HG02870 (cell line): ENCODE measurements around the gene LCN2.
"Not testable (repeated sequence)": the region's sequence is repeated elsewhere in the genome, so short reads cannot be mapped to it uniquely, and the experiment has no call there.

Experiments
- ATAC-seq: cut with Tn5 transposase; IDR thresholded peaks from one replicate; pipeline ENCODE4 v1.9.1; 2021; ENCODE audit warnings: mild to moderate bottlenecking, moderate library complexity; ENCODE audit not compliant: unreplicated experiment

LCN2 gene

GRCh38 chr9:128127568-128127989, 21.7 kb upstream of the LCN2 start, which contains the start of gene PTGES2:
Gene PTGES2 (minus strand): TSS chr9:128127729. CDS start chr9:128127717, 12 bp downstream.
- ATAC-seq: peak; percentile 47

DNA sequence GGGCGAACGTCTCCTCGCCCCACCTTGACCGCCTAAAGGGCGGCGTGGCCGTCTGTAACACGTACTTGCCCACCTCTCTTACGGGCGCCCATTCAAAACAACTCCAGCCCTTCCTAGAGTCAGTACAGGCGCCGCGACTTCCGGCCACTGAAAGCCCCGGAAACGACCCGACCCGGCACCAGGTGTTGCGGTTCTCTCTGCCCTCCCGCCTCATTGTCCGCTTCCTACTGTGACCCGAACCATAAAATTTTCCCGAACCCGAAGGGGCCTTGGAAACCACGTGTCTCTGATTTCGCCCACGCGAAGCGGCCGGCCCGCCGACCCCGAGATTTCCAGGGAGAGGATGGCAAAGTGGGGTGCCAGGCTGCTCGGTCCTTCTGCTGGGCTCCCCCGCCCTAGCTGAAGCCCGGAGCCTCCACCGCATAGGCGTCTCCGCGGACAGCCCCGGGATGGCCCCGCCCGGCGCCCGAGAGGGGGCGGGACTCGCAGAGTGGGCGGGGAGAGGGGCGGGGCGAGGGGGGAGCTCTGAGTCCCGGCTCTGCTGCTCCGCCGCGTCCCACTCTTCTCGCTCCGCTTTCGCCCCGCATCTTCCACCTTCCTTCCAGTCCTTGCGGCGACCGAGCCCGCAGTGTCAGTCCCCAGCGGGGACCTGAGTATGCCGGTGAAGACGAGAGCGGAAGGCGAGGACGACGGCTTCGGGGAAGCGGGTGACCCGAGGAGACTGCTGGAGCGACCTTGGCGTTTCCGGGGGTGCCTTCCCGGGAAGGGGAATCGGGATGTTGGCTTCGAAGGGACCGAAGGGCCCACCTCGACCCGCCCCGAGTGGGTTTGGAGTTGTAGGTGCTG, 21.0 kb upstream of the LCN2 start:
- peak; percentile 53 for ATAC-seq

DNA sequence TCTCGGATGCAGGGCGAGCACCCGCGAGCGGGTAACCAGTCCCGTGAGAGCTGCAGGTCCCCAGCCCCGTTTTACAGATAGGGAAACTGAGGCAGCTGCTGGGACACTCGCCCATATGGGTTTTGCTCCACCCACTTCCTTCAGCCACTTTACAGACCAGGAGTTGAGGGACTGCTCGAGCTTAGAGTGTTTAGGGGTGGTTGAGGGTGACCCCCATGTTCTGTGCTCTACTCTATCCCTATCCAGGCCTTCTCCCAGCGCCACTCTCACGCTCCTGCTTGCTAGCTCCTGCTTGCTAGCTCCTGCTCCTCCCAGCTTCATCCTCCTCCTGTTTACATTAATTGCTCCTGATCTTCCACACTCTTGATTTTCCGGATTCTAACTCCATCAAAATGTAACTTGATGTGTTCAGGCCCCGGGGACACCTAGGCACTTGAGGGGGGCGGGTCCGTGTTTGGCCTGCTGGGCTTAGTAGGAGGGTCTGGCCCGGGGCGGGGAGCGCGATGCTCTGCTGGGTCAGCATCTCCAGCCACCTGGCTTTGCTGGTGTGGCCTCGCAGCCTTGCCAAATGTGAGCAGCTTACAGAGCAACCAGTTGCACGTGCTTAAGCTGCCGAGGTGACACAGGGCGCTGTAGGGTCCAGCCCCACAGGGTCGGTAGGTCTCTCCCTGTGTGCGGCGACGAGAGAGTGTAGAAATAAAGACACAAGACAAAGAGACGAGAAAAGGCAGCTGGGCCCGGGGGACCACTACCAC, 20.2 kb upstream of the LCN2 start:
- ATAC-seq: no peak

- ATAC-seq: not testable (repeated sequence)
These were observed 19.2 kb upstream of the LCN2 start for GRCh38 chr9:128129976-128130590.

- ATAC-seq: not testable (repeated sequence)
These were observed 18.6 kb upstream of the LCN2 start for GRCh38 chr9:128130651-128131050.

DNA sequence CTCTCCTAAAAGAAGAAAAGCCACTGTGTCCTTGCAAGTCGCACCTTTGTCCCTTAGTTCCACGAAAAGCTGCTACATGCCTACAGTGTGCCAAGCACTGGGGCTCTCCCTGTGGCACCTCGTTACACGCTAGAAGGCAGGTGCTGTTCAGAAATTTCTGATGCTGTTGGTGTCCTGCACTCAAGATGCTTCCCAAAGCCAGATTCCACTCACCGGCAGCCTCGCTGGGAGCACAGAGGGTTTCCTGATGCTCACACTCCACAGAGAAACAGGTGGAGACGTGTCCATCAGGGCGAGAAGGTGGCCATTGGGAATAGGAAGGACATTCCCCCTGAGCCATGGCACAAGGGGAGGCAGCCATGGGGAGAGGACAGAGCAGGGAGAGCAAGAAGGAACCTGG, 17.9 kb upstream of the LCN2 start:
- ATAC-seq: not testable (repeated sequence)

DNA sequence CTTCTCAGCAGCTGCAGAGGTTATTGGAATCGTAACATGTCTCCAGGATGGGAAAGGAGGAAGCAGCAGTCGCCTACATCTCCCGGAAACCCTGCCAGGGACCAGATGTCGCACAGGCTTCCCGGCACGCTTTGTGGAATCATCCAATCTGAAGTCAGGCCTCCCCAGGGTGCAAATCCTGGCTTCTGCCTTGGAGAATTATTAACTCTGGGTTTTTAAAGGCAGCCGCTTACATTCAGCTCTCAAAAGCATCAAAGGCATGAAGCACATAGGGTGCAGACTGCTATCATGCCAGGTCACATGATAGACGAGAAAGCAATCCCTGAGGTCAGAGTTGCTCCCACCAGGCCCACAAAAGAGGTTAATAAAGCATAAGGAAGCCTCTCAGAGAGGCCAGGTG, 17.1 kb upstream of the LCN2 start:
- not testable (repeated sequence) for ATAC-seq

- ATAC-seq: not testable (repeated sequence)
These were observed 13.7 kb upstream of the LCN2 start for GRCh38 chr9:128135561-128135960.

GRCh38 chr9:128136816-128137793, 12.1 kb upstream of the LCN2 start:
- ATAC-seq: no peak

GRCh38 chr9:128138001-128138400, 11.3 kb upstream of the LCN2 start:
- no peak for ATAC-seq

GRCh38 chr9:128139621-128140020, 9.6 kb upstream of the LCN2 start:
- ATAC-seq: no peak

GRCh38 chr9:128141604-128142003, 7.6 kb upstream of the LCN2 start:
- no peak for ATAC-seq

GRCh38 chr9:128142061-128142460, 7.2 kb upstream of the LCN2 start:
- ATAC-seq: no peak

DNA sequence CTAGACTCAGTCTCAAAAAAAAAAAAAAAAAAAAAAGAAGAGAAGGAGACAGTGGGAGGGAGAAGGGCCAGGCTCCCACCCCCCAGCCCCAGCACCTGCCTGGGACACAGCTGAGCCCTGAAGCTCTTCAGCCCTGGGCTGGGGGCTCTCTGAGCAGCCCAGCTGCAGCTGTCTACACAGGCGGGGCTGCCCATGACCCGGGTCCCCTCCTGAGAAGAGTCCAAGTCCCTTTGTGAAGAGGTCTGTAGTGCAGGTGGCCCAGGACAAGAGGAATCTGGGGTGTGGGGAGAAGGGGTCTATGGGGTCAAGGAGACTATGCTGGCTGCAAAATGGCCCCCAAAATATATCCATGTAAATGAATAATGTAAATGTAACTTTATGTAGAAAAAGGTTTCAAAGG, 6.7 kb upstream of the LCN2 start:
- ATAC-seq: no peak

- no peak for ATAC-seq
These were observed 5.6 kb upstream of the LCN2 start for GRCh38 chr9:128143525-128144238.

GRCh38 chr9:128144239-128145181, 4.7 kb upstream of the LCN2 start:
- ATAC-seq: no peak

GRCh38 chr9:128145536-128145935, 3.7 kb upstream of the LCN2 start:
- no peak for ATAC-seq

DNA sequence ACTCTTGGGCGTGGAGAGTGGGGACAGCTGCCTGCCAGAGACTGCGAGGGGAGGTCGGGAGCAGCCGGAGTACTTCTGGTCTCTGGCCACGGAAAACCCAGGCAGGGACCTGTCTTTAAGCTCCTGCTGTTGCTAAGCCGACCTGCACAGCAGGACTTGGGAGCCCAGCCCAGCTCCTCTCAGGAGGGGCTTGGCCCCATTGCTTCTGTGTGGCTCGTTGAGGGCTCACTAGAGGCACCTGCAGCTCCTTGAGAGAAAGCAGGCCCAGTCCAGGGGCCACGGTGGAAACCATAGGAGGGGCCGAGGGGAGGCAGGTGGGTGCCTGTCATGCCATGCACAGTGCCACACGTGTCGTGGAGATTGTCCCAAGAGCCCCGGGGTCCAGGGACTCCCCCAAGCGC, 3.3 kb upstream of the LCN2 start:
- ATAC-seq: no peak
